CD8-positive, alpha-beta memory T cell (primary cell): ENCODE results near the gene XPNPEP2. TPM values are rescaled to one million over a fixed set of nuclear protein-coding genes. Genes with fewer than 3 reads are reported as not detected.

Source experiments
- CTCF ChIA-PET: fragments of 350-600 bp; sonication (Branson Sonifier 250); formaldehyde crosslinking; loops from one replicate; lab custom pipeline; 2021; ENCODE audit warnings: antibody characterized with exemption; lab: Charles Lee
- POLR2A ChIA-PET: fragments of 350-600 bp; sonication (Branson Sonifier 250); formaldehyde crosslinking; loops from one replicate; lab custom pipeline; 2021; ENCODE audit warnings: antibody characterized with exemption; lab: Charles Lee
- DNase-seq, 5 donors: peaks; one replicate each; pipeline versions ENCODE4 v3.0.0 to v3.0.0-alpha.2; 2020 to 2022; ENCODE audit warnings: mixed read lengths in 1 of 5
- H3K27ac ChIP-seq: one replicate; pipeline ENCODE4 v1.7.0; 2013; ENCODE audit warnings: low read depth, mild to moderate bottlenecking, low read length, moderate library complexity
- H3K27me3 ChIP-seq: 2 replicates; pipeline ENCODE4 v1.7.0; 2013; ENCODE audit warnings: low read length, mild to moderate bottlenecking; ENCODE audit not compliant: insufficient read depth, poor library complexity, severe bottlenecking
- H3K36me3 ChIP-seq: 2 replicates; pipeline ENCODE4 v1.7.0; 2013; ENCODE audit warnings: mild to moderate bottlenecking, low read length, moderate library complexity; ENCODE audit not compliant: insufficient read depth
- H3K4me1 ChIP-seq: 2 replicates; pipeline ENCODE4 v1.7.0; 2013; ENCODE audit warnings: mild to moderate bottlenecking, low read length, moderate library complexity; ENCODE audit not compliant: insufficient read depth
- H3K4me3 ChIP-seq: 2 replicates; pipeline ENCODE4 v1.7.0; 2013; ENCODE audit warnings: mild to moderate bottlenecking, low read length
- H3K9me3 ChIP-seq: 2 replicates; pipeline ENCODE4 v1.7.0; 2013; ENCODE audit warnings: mild to moderate bottlenecking, low read length
- H3K27ac Mint-ChIP-seq, 8 donors: one replicate each; pipeline ENCODE4 v1.8.0; 2020 to 2021; ENCODE audit warnings: mixed read lengths in 8 of 8, mild to moderate bottlenecking in 6 of 8, inconsistent platforms in 3 of 8, moderate library complexity in 3 of 8
- H3K27me3 Mint-ChIP-seq, 2 donors: one replicate each; pipeline ENCODE4 v1.8.0; 2020 to 2021; ENCODE audit warnings: mixed read lengths in 2 of 2, mild to moderate bottlenecking in 1 of 2, moderate library complexity in 1 of 2
- H3K36me3 Mint-ChIP-seq, 3 donors: one replicate each; pipeline ENCODE4 v1.8.0; 2020 to 2021; ENCODE audit warnings: mixed read lengths in 3 of 3, inconsistent platforms in 1 of 3, mild to moderate bottlenecking in 1 of 3
- H3K4me1 Mint-ChIP-seq, 3 donors: one replicate each; pipeline ENCODE4 v1.8.0; 2020 to 2021; ENCODE audit warnings: mixed read lengths in 3 of 3, inconsistent platforms in 1 of 3, mild to moderate bottlenecking in 1 of 3
- H3K4me3 Mint-ChIP-seq, 7 donors: one replicate each; pipeline ENCODE4 v1.8.0; 2020 to 2021; ENCODE audit warnings: mixed read lengths in 7 of 7, mild to moderate bottlenecking in 6 of 7, moderate library complexity in 4 of 7, inconsistent platforms in 2 of 7
- H3K9me3 Mint-ChIP-seq, 5 donors: one replicate each; pipeline ENCODE4 v1.8.0; 2020 to 2022; ENCODE audit warnings: mixed read lengths in 5 of 5, mild to moderate bottlenecking in 3 of 5, moderate library complexity in 2 of 5, inconsistent platforms in 1 of 5
- polyA plus RNA-seq: library from polyadenylated mRNA; unstranded; fragments of 300-500 nt; fragmentation: Illumina TruSeq; gene quantifications from one replicate; pipeline ENCODE4 v1.2.3, GENCODE V29; 2021
- total RNA-seq, 2 experiments: library from RNA; stranded (reverse); gene quantifications; one replicate each; pipeline ENCODE4 v1.2.3, GENCODE V29; 2021

Gene XPNPEP2
- total and polyA plus RNA-seq, 3 experiments from 2014 or later, result 0.28 to 1.2 (median 0.29) TPM

DNA sequence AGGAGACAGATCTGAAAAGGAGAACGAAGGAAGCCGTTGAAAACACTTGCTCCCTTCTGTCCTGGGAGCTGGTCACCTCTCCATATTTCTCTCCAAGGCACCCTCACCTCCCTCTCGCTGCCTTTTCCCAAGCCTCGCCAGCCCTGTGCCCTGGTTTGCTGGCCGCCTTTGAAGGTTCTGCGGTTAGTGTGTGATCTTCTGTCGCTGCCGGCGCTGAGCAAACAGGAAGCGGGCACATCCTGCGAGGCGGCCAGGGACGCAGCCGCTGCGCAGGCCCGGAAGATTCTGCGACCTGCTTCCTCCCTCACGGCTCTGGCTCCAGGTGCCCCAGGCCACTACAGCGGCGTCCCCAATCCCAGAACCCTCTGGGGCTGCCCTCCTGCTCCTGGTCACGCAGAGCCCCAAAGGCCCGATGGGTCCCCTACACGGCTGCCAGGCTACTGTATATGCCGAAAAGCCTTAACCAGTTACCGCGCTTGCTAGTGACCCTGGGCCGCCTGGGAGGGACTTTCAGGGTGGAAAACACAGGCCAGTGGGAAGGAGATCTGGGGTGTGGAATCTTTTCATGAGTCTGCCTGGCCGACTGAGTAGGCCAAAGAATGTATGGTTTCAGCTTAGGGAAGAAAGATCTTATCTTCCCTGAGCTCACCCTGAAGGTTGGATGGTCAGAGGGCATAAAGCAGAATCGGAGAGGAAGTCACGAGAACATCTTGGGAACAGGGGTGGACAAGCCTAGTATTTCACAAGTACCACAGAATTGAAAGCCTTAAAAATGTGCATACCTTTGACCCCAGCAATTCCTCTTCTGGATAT, 38.6 kb downstream of the XPNPEP2 start:
- ChIA-PET CTCF (interaction anchor here (0.7 to 2.3 kb wide), 10 partner anchors 10 to 344 kb away, joined by 3 to 8 read pairs (median 4); no protein-coding TSS in a partner anchor), POLR2A (interaction anchor here (0.8 to 4.2 kb wide), 3 partner anchors 8 to 22 kb away, joined by 3 to 27 read pairs (median 3); no protein-coding TSS in a partner anchor)
- no peaks in the 10 kb centered on the region for H3K27me3 ChIP-seq

DNA sequence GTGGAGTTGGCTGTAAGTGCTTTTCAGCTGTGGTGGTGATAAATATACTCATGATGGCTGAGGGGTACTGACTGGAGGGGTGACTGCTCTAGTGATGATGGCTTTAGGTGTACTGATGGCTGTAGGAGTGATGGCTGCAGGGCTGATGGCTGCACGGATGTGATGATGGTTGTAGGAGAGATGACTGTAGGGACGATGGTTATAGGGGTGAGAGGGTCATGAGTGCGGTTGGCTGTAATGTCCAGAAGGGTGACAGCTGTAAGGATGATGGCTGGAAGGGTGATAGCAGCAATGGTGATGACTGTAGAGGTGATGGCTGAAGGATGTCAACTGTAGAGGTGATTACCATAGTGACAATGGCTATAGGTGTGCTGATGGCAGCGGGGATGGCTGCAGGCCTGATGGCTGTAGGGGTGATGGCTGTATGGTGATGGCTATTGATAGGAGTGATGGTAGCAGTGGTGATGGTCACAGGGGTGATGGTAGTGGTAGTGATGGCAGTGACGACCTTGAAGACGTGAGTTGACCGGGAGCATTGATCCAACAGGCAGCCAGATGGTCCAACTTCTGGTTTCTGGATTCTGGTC, 40.4 kb downstream of the XPNPEP2 start:
- no peaks in the 10 kb centered on the region for H3K9me3 ChIP-seq
- peaks cover 0 to 4% (median 0%) of the 10 kb centered on the region in 5 donors for H3K9me3 Mint-ChIP-seq
- peak overlapping the region; percentile 87 to 100 (median 97) for H3K4me3 Mint-ChIP-seq
- CTCF ChIA-PET, result interaction anchor here (1.0 to 1.3 kb wide), 4 partner anchors 11 to 44 kb away, joined by 3 to 10 read pairs (median 4); no protein-coding TSS in a partner anchor
- no peaks in the 10 kb centered on the region for H3K27me3 Mint-ChIP-seq
- POLR2A ChIA-PET, result interaction anchor here (1.1 to 5.1 kb wide), 4 partner anchors 8 to 53 kb away, joined by 3 to 82 read pairs (median 15); no protein-coding TSS in a partner anchor
- peaks cover 64% of the 10 kb centered on the region for H3K4me1 ChIP-seq
- DNase-seq, result no peak
- H3K36me3 ChIP-seq, result peaks cover 13% of the 10 kb centered on the region
- peaks cover 8 to 43% (median 9%) of the 10 kb centered on the region in 3 donors for H3K36me3 Mint-ChIP-seq
- peak overlapping the region; percentile 30 for H3K27ac ChIP-seq
- H3K4me1 Mint-ChIP-seq, result peaks cover 74 to 97% (median 85%) of the 10 kb centered on the region in 3 donors
- peak overlapping the region; percentile 86 to 97 (median 96) for H3K27ac Mint-ChIP-seq
- peak overlapping the region; percentile 84 for H3K4me3 ChIP-seq
- no peaks in the 10 kb centered on the region for H3K27me3 ChIP-seq

More for the DNA sequence above, 38.6 kb downstream of the XPNPEP2 start:
- peaks cover 74 to 96% (median 84%) of the 10 kb centered on the region in 3 donors for H3K4me1 Mint-ChIP-seq
- peak overlapping the region; percentile 85 to 99 (median 94) for H3K27ac Mint-ChIP-seq
- H3K27ac ChIP-seq, result peak overlapping the region; percentile 54
- peak overlapping the region; percentile 69 for H3K4me3 ChIP-seq
- H3K27me3 Mint-ChIP-seq, result no peaks in the 10 kb centered on the region
- peaks cover 2% of the 10 kb centered on the region for H3K36me3 ChIP-seq
- no peaks in the 10 kb centered on the region for H3K9me3 ChIP-seq
- H3K4me3 Mint-ChIP-seq, result peak overlapping the region; percentile 81 to 92 (median 84)
- peaks cover 64% of the 10 kb centered on the region for H3K4me1 ChIP-seq
- H3K36me3 Mint-ChIP-seq, result peaks cover 0 to 25% (median 0%) of the 10 kb centered on the region in 3 donors
- peak; percentile 60 to 85 (median 80) for DNase-seq
- H3K9me3 Mint-ChIP-seq, result peaks cover 0 to 4% (median 0%) of the 10 kb centered on the region in 5 donors

- DNase-seq, result peak; percentile 44 to 78 (median 62)
- Mint-ChIP-seq H3K4me1 (peaks cover 76 to 98% (median 86%) of the 10 kb centered on the region in 3 donors), H3K4me3 (peak within 1 kb of the TSS; percentile 87 to 100 (median 97)), H3K36me3 (peaks cover 8 to 48% (median 14%) of the 10 kb centered on the region in 3 donors), H3K27me3 (no peaks in the 10 kb centered on the region), H3K27ac (peak within 1 kb of the TSS; percentile 86 to 97 (median 96)), H3K9me3 (peaks cover 0 to 4% (median 0%) of the 10 kb centered on the region in 5 donors)
- Histone ChIP-seq H3K36me3 (peaks cover 17% of the 10 kb centered on the region), H3K4me3 (peak within 1 kb of the TSS; percentile 84), H3K27me3 (no peaks in the 10 kb centered on the region), H3K4me1 (peaks cover 65% of the 10 kb centered on the region), H3K9me3 (no peaks in the 10 kb centered on the region), H3K27ac (peak within 1 kb of the TSS; percentile 64)
- POLR2A ChIA-PET, result interaction anchor here (1.1 to 5.1 kb wide), 5 partner anchors 9 to 53 kb away, joined by 3 to 82 read pairs (median 17); no protein-coding TSS in a partner anchor
- CTCF ChIA-PET, result interaction anchor here (1.0 to 2.2 kb wide), 4 partner anchors 11 to 54 kb away, joined by 3 to 10 read pairs (median 7); no protein-coding TSS in a partner anchor
These were observed 41.0 kb downstream of the XPNPEP2 start, which contains the start of gene SASH3 for GRCh38 chrX:129779747-129780146. TSS of gene SASH3 (plus strand) at chrX:129779949. CDS start at chrX:129780098, 149 bp downstream.

- peaks cover 0 to 4% (median 0%) of the 10 kb centered on the region in 5 donors for H3K9me3 Mint-ChIP-seq
- POLR2A ChIA-PET, result interaction anchor here (0.9 to 5.1 kb wide), 8 partner anchors 10 to 126 kb away, joined by 3 to 82 read pairs (median 11); partner anchors contain the start of genes UTP14A and ZDHHC9
- H3K4me1 Mint-ChIP-seq, result peaks cover 74 to 97% (median 84%) of the 10 kb centered on the region in 3 donors
These were observed 41.8 kb downstream of the XPNPEP2 start for GRCh38 chrX:129780441-129781105.

DNA sequence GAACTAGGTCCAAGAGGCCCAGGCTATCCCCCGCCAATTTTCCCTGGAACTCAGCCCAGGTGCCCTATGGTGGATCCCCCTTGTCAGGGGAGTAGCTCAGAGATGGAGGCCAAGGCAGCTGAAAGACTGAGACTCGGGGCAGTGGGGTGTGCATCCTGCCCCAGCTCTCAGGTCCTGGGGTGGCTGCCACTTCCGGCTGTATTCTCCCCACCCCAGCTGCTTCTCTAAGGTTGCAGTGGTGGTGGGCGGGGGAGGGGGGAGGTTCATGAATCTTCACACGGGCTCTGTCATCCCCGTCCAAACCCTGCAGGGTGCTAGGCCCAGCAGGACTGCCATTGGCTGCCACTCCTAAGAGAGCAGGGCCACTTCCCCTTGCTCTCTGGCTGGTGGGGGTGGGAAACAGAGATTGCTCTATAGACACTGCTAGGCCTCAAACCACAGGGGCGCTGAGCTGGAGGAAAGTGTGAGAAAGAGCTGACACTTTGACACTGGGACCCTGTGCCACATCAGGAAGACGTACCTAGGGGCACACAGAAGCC, 42.4 kb downstream of the XPNPEP2 start:
- Mint-ChIP-seq H3K36me3 (peaks cover 8 to 59% (median 20%) of the 10 kb centered on the region in 3 donors), H3K27me3 (no peaks in the 10 kb centered on the region), H3K4me1 (peaks cover 77 to 97% (median 91%) of the 10 kb centered on the region in 3 donors), H3K27ac (peak overlapping the region; percentile 83 to 96 (median 95)), H3K4me3 (peak overlapping the region; percentile 87 to 100 (median 97)), H3K9me3 (peaks cover 0 to 4% (median 0%) of the 10 kb centered on the region in 5 donors)
- Histone ChIP-seq H3K4me1 (peaks cover 69% of the 10 kb centered on the region), H3K4me3 (peak overlapping the region; percentile 84), H3K27me3 (no peaks in the 10 kb centered on the region), H3K36me3 (peaks cover 17% of the 10 kb centered on the region), H3K9me3 (no peaks in the 10 kb centered on the region), H3K27ac (peak overlapping the region; percentile 64)
- POLR2A ChIA-PET, result interaction anchor here (0.6 to 5.1 kb wide), 8 partner anchors 10 to 125 kb away, joined by 3 to 82 read pairs (median 5); partner anchors contain the start of genes UTP14A and ZDHHC9
- DNase-seq, result peak; percentile 69 to 94 (median 81)
- CTCF ChIA-PET, result interaction anchor here (0.7 to 3.8 kb wide), 7 partner anchors 11 to 145 kb away, joined by 3 to 37 read pairs (median 9); no protein-coding TSS in a partner anchor

More at GRCh38 chrX:129780441-129781105, 41.8 kb downstream of the XPNPEP2 start:
- peak overlapping the region; percentile 86 to 97 (median 94) for H3K27ac Mint-ChIP-seq
- Histone ChIP-seq H3K36me3 (peaks cover 17% of the 10 kb centered on the region), H3K27ac (peak overlapping the region; percentile 64), H3K4me3 (peak overlapping the region; percentile 84), H3K9me3 (no peaks in the 10 kb centered on the region), H3K27me3 (no peaks in the 10 kb centered on the region), H3K4me1 (peaks cover 63% of the 10 kb centered on the region)
- DNase-seq, result no peak
- peak overlapping the region; percentile 87 to 100 (median 97) for H3K4me3 Mint-ChIP-seq
- H3K36me3 Mint-ChIP-seq, result peaks cover 8 to 54% (median 20%) of the 10 kb centered on the region in 3 donors
- H3K27me3 Mint-ChIP-seq, result no peaks in the 10 kb centered on the region
- CTCF ChIA-PET, result interaction anchor here (1.2 to 3.8 kb wide), 7 partner anchors 10 to 145 kb away, joined by 4 to 37 read pairs (median 10); no protein-coding TSS in a partner anchor

DNA sequence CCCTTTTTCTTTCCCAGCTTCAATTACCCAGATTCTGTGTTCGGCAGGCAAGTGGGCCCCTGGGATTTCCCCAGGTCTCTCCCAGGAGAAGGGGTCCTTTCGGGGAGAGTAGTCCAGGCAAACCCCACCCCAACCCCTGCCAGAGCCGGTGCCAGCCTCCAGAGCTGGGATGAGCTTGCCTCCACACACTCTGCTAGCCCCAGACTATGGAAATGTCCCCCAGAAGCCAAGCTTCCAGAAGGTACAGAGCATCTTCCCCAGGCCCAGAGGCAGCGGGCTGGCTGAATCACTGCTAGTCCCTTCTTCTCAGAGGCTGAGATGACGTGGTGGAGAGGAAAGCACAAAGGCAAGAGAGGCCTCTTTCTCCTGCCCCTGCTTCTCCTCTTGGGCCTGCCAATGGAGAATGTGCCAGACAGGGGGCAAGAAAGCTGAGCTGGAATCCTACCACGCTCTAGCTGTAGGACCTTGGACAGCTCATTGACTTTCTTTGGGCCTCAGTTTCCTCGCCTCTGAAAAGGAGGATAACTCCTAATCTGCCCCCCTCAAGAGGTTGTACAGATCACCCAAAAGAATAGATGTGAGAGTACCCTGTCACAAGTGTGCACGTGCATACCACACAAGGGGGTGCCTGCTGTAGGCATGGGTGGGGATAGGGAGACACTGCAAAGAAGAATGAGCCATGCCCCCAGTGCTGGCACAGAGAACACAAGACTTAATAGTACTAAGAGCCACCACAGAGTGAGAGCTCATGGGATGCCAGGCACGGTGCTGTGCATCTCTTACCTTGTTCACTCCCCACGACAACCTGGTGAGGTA, 43.1 kb downstream of the XPNPEP2 start:
- peaks cover 0 to 4% (median 0%) of the 10 kb centered on the region in 5 donors for H3K9me3 Mint-ChIP-seq
- peaks cover 10 to 64% (median 20%) of the 10 kb centered on the region in 3 donors for H3K36me3 Mint-ChIP-seq
- no peaks in the 10 kb centered on the region for H3K9me3 ChIP-seq

More for the DNA sequence above, 43.1 kb downstream of the XPNPEP2 start:
- ChIA-PET CTCF (interaction anchor here (0.7 to 3.8 kb wide), 11 partner anchors 11 to 144 kb away, joined by 3 to 37 read pairs (median 4); no protein-coding TSS in a partner anchor), POLR2A (interaction anchor here (0.6 to 5.1 kb wide), 7 partner anchors 11 to 62 kb away, joined by 4 to 82 read pairs (median 5); partner anchors contain the start of gene ZDHHC9)
- Mint-ChIP-seq H3K4me1 (peaks cover 75 to 96% (median 89%) of the 10 kb centered on the region in 3 donors), H3K4me3 (peak overlapping the region; percentile 87 to 100 (median 97)), H3K27me3 (no peaks in the 10 kb centered on the region), H3K27ac (peak overlapping the region; percentile 79 to 96 (median 95))
- peak in 1 of 5 donors; percentile 19 for DNase-seq
- H3K4me3 ChIP-seq, result peak overlapping the region; percentile 72
- peaks cover 67% of the 10 kb centered on the region for H3K4me1 ChIP-seq
- no peaks in the 10 kb centered on the region for H3K27me3 ChIP-seq
- H3K27ac ChIP-seq, result peak overlapping the region; percentile 45
- peaks cover 17% of the 10 kb centered on the region for H3K36me3 ChIP-seq
